Measurements from ENCODE around the gene PARP8.

DNA sequence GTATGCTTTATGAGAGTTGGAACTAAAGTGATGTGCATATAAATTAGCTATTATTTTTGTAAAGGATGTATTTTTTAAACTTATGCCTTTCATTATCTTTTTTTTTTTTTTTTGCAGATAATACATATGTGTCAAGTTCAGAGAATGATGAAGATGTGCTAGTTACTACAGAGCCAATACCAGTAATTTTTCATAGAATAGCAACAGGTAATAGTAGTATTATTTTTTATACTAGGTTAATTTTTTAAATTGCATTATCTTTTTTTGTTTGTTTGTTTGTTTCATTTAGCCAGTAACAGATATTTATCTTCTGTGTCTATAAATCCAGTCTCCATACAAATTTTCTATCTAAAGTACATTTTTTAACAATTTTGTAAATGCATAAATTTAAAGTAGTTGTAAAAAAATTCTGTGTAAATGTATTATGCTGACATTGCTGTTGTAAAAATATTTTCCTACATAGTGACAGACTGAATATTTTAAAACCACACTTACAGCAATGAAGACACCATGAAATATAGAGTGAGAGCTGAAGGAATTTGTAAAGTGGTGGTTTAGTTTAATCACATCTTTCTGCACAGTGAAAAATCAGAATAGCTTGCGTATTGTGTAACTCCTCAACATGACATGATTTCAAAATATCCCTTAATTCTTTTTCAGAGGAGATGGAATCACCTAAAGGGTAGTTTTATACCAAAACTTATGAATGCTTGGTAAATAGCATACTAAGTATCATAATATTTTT lies 93.3 kb downstream of the PARP8 start:
- TF ChIP-seq, protein P1, sequence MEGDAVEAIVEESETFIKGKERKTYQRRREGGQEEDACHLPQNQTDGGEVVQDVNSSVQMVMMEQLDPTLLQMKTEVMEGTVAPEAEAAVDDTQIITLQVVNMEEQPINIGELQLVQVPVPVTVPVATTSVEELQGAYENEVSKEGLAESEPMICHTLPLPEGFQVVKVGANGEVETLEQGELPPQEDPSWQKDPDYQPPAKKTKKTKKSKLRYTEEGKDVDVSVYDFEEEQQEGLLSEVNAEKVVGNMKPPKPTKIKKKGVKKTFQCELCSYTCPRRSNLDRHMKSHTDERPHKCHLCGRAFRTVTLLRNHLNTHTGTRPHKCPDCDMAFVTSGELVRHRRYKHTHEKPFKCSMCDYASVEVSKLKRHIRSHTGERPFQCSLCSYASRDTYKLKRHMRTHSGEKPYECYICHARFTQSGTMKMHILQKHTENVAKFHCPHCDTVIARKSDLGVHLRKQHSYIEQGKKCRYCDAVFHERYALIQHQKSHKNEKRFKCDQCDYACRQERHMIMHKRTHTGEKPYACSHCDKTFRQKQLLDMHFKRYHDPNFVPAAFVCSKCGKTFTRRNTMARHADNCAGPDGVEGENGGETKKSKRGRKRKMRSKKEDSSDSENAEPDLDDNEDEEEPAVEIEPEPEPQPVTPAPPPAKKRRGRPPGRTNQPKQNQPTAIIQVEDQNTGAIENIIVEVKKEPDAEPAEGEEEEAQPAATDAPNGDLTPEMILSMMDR (IDR thresholded peaks at IDR 0.05), result no peak
- no peak for TF ChIP-seq POLR2A (IDR thresholded peaks at IDR 0.05)
